Retinal pigment epithelial cell (primary cell): Measurements from ENCODE around the gene KLK12.

Experiments used
- DNase-seq: peaks from one replicate; pipeline ENCODE4 v3.0.0-alpha.2; 2010; ENCODE audit warnings: low read depth
- H3K4me3 ChIP-seq: 2 replicates; pipeline ENCODE4 v1.5.1; 2011; ENCODE audit warnings: mild to moderate bottlenecking, low read length, control low read depth, moderate library complexity
- CTCF ChIP-seq: conservative IDR thresholded peaks from 2 replicates; pipeline ENCODE4 v1.5.1; 2011; ENCODE audit warnings: low read depth, low read length, control low read depth, inconsistent platforms

Gene KLK12

GRCh38 chr19:51078731-51079130 lies 43.9 kb upstream of the KLK12 start:
- no peak overlapping the region for H3K4me3 ChIP-seq
- DNase-seq, result no peak
- no peak for TF ChIP-seq CTCF

GRCh38 chr19:51078104-51078503 lies 43.3 kb upstream of the KLK12 start:
- no peak for TF ChIP-seq CTCF
- DNase-seq, result no peak
- no peak overlapping the region for H3K4me3 ChIP-seq

- no peak for DNase-seq
- no peak for TF ChIP-seq CTCF
- no peak overlapping the region for H3K4me3 ChIP-seq
Observed at GRCh38 chr19:51076631-51077213, 41.9 kb upstream of the KLK12 start.

GRCh38 chr19:51075998-51076397 lies 41.2 kb upstream of the KLK12 start:
- no peak for DNase-seq
- no peak for TF ChIP-seq CTCF
- H3K4me3 ChIP-seq, result no peak overlapping the region

- DNase-seq, result no peak
- no peak for TF ChIP-seq CTCF
- H3K4me3 ChIP-seq, result no peak overlapping the region
Observed at GRCh38 chr19:51071095-51071405, 36.2 kb upstream of the KLK12 start.

GRCh38 chr19:51070334-51071094 lies 35.7 kb upstream of the KLK12 start:
- TF ChIP-seq CTCF, result no peak
- no peak overlapping the region for H3K4me3 ChIP-seq
- no peak for DNase-seq
